Measurements from ENCODE around the gene LTBP3. TPM values are rescaled to one million over a fixed set of nuclear protein-coding genes. Genes with fewer than 3 reads are reported as not detected.
"Not testable (repeated sequence)": the region's sequence is repeated elsewhere in the genome, so short reads cannot be mapped to it uniquely, and the experiment has no call there.

Gene LTBP3
- total and polyA plus RNA-seq, 2 donors (not counting 3 experiments of a cell fraction or from before 2014, with no cell fraction given), result 120 to 209 TPM

DNA sequence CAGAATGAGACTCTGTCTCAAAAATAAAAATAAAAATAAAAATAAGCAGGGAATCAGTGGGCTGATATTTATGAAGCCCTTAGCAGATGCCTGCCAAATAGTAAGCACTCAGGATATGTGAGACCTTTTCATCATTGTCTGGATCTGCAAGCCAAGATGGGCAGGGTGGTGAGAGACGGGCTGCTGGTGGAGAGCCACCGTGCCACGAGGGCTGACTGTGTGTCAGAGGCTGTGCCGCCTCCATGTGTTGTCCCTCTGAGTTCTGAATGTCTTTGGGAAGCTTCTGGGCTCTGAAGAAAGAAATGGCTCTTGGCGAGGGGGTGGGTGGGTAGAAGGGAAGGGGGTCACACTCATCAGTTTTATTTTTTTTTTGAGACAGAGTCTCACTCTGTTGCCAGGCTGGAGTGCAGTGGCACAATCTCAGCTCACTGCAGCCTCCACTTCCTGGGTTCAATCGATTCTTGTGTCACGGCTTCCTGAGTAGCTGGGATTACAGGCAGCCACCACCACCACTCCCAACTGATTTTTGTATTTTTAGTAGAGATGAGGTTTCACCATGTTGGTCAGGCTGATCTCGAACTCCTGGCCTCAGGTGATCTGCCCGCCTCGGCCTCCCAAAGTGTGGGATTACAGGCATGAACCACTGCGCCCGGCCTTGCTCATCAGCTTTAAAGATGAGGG, 6.9 kb upstream of the LTBP3 start:
- POLR2A ChIA-PET; H3K9me1 ChIP-seq (replicated peaks; ENCODE audit: control insufficient read depth, extremely low read depth, insufficient read depth, low read length); intact Hi-C loops (cut with micrococcal nuclease); H3K9me3 ChIP-seq (replicated peaks; ENCODE audit: control insufficient read depth, insufficient read depth, low read length); H3K79me2 ChIP-seq (ENCODE audit: control insufficient read depth, insufficient read depth, low read length); dilution Hi-C loops (cut with MboI; ENCODE audit: extremely low pct_ligation_motif_present, low sequenced_read_pairs); H3K4me2 ChIP-seq (ENCODE audit: insufficient read depth, low read length); H4K20me1 ChIP-seq (replicated peaks; ENCODE audit: control insufficient read depth, extremely low read depth, insufficient read depth, low read length); FAIRE-seq; H2AFZ ChIP-seq (ENCODE audit: low read depth, low read length); BruUV-seq (replicated peaks); H3K27me3 ChIP-seq (ENCODE audit: control insufficient read depth in 2 of 2, insufficient read depth in 2 of 2, low read length in 2 of 2); H3K36me3 ChIP-seq (ENCODE audit: control insufficient read depth in 2 of 2, extremely low read depth in 1 of 2, insufficient read depth in 2 of 2, low read length in 2 of 2); DNase-seq (ENCODE audit: low read depth, low spot score); H3K4me3 ChIP-seq (replicated peaks in 1 of 3; ENCODE audit: insufficient read depth in 1 of 3, low read depth in 1 of 3, low read length in 3 of 3): not testable (repeated sequence)
- CTCF ChIA-PET, result interaction anchor here (0.9 to 2.4 kb wide), 4 partner anchors 8 to 29 kb away, joined by 3 to 18 read pairs (median 7); no protein-coding TSS in a partner anchor
- Histone ChIP-seq H3K27ac (ENCODE audit: insufficient read depth, low read depth, low read length) (peak overlapping the region; percentile 58), H3K9ac (replicated peaks; ENCODE audit: extremely low read depth, insufficient read depth, low read length) (peak overlapping the region; percentile 25), H3K4me1 (ENCODE audit: control insufficient read depth, extremely low read depth, insufficient read depth, low read length) (peaks cover 40% of the 10 kb centered on the region)

DNA sequence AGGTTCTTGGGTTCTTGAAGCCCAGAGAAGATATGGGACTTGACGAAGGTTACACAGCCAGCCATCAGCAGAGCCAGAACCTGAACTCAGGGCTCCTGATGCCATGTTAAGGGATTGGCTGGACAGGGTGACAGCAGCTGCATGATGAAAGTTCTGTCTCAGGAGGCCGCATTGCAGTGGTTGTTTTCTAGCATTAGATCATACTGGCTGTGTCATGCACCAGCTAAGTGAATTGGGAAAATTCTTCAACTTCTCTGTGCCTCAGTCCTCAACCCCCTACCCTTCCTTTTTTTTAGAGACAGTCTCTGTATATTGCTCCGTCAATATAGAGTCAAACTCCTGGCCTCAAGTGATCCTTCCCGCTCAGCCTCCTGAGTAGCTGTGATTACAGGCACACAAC, 5.4 kb upstream of the LTBP3 start:
- H4K20me1 ChIP-seq (replicated peaks; ENCODE audit: control insufficient read depth, extremely low read depth, insufficient read depth, low read length), result no peaks in the 10 kb centered on the region
- no peaks in the 10 kb centered on the region for H3K27me3 ChIP-seq (ENCODE audit: control insufficient read depth in 2 of 2, insufficient read depth in 2 of 2, low read length in 2 of 2)
- H3K9me1 ChIP-seq (replicated peaks; ENCODE audit: control insufficient read depth, extremely low read depth, insufficient read depth, low read length), result no peaks in the 10 kb centered on the region
- H3K4me3 ChIP-seq (replicated peaks in 1 of 3; ENCODE audit: insufficient read depth in 1 of 3, low read depth in 1 of 3, low read length in 3 of 3), result no peak overlapping the region
- no peaks in the 10 kb centered on the region for H3K79me2 ChIP-seq (ENCODE audit: control insufficient read depth, insufficient read depth, low read length)
- dilution Hi-C loops (cut with MboI; ENCODE audit: extremely low pct_ligation_motif_present, low sequenced_read_pairs) (no loop called here), intact Hi-C loops (cut with micrococcal nuclease) (no loop called here)
- no TSS peak for BruUV-seq (replicated peaks)
- no peaks in the 10 kb centered on the region for H3K9me3 ChIP-seq (replicated peaks; ENCODE audit: control insufficient read depth, insufficient read depth, low read length)
- no peak overlapping the region for H3K4me2 ChIP-seq (ENCODE audit: insufficient read depth, low read length)
- FAIRE-seq (no peak), DNase-seq (ENCODE audit: low read depth, low spot score) (no peak)
- H2AFZ ChIP-seq (ENCODE audit: low read depth, low read length), result no peak overlapping the region
- no peaks in the 10 kb centered on the region for H3K36me3 ChIP-seq (ENCODE audit: control insufficient read depth in 2 of 2, extremely low read depth in 1 of 2, insufficient read depth in 2 of 2, low read length in 2 of 2)
- H3K9ac ChIP-seq (replicated peaks; ENCODE audit: extremely low read depth, insufficient read depth, low read length), result no peak overlapping the region
- H3K27ac ChIP-seq (ENCODE audit: insufficient read depth, low read depth, low read length), result no peak overlapping the region
- CTCF ChIA-PET, result no interaction called here
- TF ChIP-seq FOS (IDR thresholded peaks at IDR 0.05; ENCODE audit: borderline replicate concordance, insufficient read depth, low read length) (no peak), JUN (IDR thresholded peaks at IDR 0.05; ENCODE audit: borderline replicate concordance, insufficient read depth, insufficient read length, low read depth) (no peak), POLR2AphosphoS5 (IDR thresholded peaks at IDR 0.05; ENCODE audit: insufficient read depth, low read depth, low read length) (no peak), MYC (IDR thresholded peaks at IDR 0.05; ENCODE audit: low read depth, low read length) (no peak), GATA2 (IDR thresholded peaks at IDR 0.05; ENCODE audit: insufficient read depth, insufficient read length, low read depth, low read length) (no peak)
- POLR2A ChIA-PET, result no interaction called here
- H3K4me1 ChIP-seq (ENCODE audit: control insufficient read depth, extremely low read depth, insufficient read depth, low read length), result peaks cover 43% of the 10 kb centered on the region

Measured in endothelial cell of umbilical vein (primary cell).